ENCODE data around the gene PRTN3.
"Not testable (repeated sequence)": the region's sequence is repeated elsewhere in the genome, so short reads cannot be mapped to it uniquely, and the experiment has no call there.

Gene PRTN3

DNA sequence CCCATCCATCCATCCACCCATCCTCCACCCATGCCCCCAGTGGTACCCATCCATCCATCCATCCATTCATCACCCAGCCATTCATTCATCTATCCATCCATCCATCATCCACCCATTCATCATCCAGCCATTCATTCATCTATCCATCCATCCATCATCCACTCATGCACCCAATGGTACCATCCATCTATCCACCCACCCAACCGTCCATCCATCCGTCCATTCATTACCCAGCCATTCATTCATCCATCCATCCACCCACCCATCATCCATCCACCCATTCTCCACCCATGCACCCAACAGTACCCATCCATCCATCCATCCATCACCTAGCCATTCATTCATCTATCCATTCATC, 24.3 kb upstream of the PRTN3 start:
- DNase-seq: no peak

DNA sequence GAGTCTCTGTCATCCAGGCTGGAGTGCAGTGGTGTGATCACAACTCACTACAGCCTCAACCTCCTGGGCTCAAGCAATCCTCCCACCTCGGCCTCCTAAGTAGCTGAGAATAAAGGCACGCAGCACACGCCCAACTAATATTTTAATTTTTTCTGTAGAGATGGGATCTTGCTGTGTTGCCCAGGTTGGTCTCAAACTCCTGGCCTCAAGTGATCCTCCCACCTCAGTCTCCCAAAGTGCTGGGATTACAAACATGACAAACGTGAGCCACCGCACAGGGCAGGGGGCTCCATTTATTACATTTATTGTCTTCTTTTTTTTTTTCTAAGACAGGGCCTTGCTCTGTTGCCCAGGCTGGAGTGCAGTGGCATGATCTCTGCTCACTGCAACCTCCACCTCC, 20.6 kb upstream of the PRTN3 start:
- DNase-seq: not testable (repeated sequence)

GRCh38 chr19:821231-821824, 19.5 kb upstream of the PRTN3 start:
- DNase-seq: no peak

DNA sequence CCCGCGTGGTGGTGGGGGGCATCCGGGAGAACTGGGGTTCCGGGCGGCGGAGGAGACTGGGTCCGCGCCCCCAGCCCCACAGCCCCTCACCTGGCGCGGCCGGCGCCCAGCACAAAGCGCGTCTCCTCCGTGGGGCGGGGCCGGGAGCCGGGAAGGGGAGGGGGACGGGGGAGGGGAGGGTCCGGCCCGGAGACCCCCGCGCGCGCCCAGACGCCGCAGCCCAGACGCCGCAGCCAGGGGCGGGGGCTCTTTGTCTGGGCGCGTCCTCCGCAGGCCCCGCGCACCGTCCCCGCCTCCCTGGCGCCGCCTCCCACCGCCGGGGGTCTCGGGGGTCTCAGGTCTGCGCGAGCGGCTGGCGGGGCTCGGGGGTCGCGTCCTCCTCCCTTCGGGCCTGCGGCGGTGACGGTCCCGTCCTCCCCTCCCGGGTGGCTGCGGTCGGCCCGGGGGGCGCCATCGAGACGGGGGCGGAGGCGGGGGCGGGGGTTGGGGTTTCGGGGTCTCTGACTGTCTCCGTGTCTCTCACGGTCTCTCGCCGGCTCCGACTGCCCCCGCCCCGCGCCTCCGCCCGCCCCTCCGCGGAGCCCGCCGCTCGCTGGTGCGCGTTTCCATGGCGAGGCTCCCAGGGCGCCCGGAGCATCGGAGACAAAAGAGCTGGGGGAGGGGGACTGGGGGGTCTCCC, 18.8 kb upstream of the PRTN3 start, which contains the start of gene PLPPR3:
Gene PLPPR3 (minus strand): TSS at position 131 of the 679 bp plus-strand sequence. CDS start 396 bp downstream, outside the sequence.
- DNase-seq: no peak

- DNase-seq: no peak
Measured at GRCh38 chr19:823565-824121, 17.2 kb upstream of the PRTN3 start.

DNA sequence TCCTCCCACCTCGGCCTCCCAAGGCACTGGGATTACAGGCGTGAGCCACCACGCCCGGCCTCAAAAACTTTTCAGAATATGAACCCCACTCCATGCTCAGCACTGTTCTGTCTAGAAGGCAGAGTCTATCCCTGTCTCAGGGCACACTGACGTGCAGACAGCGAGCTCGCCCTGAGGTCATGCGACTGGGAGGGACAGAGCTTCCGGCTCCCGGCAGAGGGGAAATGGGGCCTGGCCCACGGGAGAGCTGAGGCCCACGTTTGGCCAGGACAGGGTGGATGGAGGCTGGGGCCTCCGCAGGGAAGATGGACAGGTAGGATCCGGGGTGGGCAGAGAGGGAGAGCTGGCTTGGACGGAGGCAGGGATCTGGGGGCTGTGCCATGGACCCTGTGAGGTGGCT, 15.9 kb upstream of the PRTN3 start:
- no peak for DNase-seq

GRCh38 chr19:825897-826644, 14.7 kb upstream of the PRTN3 start:
- no peak for DNase-seq

DNA sequence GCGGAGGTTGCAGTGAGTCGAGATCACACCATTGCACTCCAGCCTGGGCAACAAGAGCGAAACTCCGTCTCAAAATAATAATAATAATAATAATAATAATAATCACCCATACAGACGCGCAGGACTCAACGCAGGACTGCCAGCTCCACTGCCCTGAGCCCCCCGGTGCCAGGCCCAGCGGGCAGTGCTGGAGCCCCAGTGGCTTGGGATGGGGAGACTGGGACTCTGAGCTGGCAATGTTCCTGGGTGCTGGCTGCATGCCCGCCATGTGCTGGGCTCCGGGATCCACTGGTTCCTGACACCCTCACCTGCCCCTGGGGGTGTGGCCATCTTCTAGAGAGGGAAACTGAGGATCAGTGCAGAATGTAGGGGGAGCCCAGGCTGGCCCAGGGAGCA, 13.5 kb upstream of the PRTN3 start:
- DNase-seq: no peak

DNA sequence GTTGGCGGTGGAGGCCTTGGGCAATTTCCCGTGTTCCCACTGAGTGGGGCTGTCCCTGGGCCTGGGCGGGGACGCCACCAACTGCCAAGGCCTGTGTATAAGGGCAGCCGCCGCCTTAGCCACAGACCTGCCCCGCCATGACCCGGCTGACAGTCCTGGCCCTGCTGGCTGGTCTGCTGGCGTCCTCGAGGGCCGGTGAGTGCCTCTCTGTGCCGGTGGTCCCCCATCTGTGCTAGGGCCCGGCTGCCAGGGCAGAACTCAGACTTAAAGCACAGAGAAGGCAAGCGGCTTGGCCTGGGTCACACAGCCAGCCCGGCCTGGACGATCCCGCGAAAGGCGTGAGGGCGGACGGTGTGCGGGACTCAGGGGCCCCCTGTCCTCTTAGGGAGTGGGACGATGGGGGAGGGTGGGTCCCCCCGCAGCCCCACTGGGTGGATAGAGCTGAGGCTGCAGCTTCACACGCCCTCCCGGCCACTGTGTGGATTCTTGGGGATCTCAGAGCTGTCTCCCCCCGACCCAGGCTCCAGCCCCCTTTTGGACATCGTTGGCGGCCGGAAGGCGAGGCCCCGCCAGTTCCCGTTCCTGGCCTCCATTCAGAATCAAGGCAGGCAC, 13.0 kb upstream of the PRTN3 start, which contains the start of gene AZU1:
Gene AZU1 (plus strand): TSS at position 128 of the 612 bp plus-strand sequence. CDS start 10 bp downstream, at position 138.
- no peak for DNase-seq

DNA sequence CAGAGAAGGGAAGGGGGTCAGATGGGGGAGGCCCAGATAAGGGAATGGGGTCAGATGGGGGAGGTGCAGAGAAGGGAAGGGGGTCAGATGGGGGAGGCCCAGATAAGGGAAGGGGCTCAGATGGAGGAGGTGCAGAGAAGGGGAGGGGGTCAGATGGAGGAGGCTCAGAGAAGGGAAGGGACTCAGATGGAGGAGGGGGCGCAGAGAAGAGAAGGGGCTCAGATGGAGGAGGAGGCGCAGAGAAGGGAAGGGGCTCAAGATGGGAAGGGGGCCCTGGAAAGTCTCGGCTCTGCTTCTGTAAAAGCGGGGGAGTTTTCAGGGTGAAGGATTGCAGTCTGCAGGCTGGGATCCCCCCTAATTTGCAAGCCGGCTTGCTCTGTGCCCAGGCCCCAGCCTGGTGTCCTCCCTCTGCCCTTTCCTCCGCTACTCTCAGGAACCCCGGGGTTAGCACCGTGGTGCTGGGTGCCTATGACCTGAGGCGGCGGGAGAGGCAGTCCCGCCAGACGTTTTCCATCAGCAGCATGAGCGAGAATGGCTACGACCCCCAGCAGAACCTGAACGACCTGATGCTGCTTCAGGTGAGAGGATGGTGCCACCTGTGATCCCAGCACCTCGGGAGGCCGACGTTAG, 11.6 kb upstream of the PRTN3 start:
- no peak for DNase-seq

GRCh38 chr19:831407-832369, 9.1 kb upstream of the PRTN3 start:
- no peak for DNase-seq

GRCh38 chr19:834216-834615, 6.6 kb upstream of the PRTN3 start:
- DNase-seq: no peak

DNA sequence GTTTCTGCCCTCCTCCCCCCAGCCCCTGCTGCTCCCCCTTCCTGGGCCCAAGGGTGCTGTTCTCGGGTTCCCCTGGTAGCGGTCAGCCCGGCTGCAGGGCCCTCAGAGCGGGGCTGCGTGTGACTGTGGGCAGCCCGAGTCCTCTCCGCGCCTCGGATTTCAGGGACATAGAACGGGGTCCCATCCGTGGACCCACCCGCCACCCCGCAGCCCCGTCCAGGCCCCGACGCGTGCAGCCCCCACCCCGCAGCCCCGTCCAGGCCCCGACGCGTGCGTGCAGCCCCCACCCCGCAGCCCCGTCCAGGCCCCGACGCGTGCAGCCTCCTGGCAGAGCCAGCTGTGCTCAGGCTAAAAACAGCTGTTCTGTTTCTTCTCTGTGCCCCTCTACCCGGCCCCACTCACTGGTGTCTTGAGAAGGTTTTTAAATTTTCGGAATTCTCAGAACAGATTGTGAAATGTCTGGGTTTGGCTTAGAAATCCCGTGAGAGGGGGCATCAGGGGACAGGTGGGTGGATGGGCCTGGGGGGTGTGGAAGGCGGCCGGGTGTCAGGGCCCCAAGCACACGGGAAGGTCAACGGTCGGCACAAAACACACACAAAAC, 5.5 kb upstream of the PRTN3 start:
- no peak for DNase-seq

DNA sequence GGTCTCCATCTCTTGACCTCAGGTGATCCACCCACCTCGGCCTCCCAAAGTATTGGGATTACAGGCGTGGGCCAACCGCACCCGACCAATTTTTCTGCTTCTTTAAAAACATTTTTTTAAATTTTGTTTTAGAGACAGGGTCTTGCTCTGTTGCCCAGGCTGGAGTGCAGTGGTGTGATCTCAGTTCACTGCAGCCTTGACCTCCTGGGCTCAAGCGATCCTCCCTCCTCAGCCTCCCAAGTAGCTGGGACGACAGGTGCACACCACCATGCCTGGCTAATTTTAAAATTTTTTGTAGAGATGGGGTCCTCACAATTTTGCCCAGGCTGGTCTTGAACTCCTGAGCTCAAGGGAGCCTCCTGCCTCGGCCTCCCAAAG, 2.0 kb downstream of the PRTN3 start:
- DNase-seq: not testable (repeated sequence)

DNA sequence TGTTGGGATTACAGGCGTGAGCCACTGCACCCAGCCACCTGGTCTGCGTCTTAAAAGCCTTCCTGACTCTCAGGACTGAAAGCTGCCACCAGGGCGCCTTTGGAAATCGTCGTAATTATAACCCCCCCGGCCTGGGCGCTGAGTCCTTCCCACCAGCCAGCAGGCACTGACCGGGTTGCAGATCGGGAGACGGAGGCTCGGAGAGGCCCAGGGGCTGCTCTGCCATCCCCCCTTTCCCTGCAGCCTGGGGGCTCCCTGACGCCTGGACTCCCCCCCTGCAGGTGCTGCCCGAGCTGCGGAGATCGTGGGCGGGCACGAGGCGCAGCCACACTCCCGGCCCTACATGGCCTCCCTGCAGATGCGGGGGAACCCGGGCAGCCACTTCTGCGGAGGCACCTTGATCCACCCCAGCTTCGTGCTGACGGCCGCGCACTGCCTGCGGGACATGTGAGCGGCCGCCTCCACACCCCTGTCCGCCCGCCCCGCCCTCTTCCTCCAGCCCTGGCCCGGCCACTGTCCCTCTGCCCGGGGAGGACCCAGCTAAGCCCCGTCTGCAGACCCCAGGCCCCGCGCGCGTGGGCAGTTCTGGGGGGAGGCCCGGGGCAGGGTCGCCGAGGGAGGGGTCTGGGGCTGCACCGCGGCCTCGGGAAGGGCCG, 2.5 kb downstream of the PRTN3 start:
- DNase-seq: no peak

GRCh38 chr19:843836-844545, 3.2 kb downstream of the PRTN3 start:
- no peak for DNase-seq

DNA sequence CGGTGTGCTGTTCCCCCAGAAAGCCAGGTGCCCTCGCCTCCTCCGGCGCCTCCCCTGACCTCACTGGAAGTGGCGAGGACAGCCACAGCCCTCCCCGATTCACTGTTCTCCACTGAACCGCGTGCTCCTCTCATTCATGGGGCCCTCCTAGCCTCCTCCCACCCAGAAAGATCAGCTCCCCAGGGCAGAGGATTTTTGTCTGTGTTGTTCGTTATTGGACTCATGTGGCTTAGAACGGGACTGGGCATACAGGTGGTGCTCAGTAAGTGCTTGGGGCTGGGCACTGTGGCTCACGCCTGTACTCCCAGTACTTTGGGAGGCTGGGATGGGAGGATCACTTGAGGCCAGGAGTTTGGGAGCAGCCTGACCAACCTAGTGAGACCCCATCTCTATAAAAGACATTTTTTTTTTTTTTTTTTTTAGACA, 3.8 kb downstream of the PRTN3 start:
- DNase-seq: no peak

- no peak for DNase-seq
Measured at GRCh38 chr19:845707-846521, 5.1 kb downstream of the PRTN3 start.

- no peak for DNase-seq
Measured at GRCh38 chr19:848386-848921, 7.7 kb downstream of the PRTN3 start.
